Neural cell (in vitro differentiated cells): Measurements from ENCODE around the gene GPATCH3.

Source experiments
- EP300 ChIP-seq: fragments of 450-650 bp; conservative IDR thresholded peaks from 2 replicates; pipeline ENCODE4 v1.6.1; 2014; ENCODE audit warnings: antibody characterized with exemption, mild to moderate bottlenecking, moderate library complexity; ENCODE audit not compliant: poor library complexity, severe bottlenecking
- EZH2 ChIP-seq: fragments of 200-600, 300-800 bp; shearing (Covaris generic), sonication (generic); IDR thresholded peaks from 2 replicates; pipeline ENCODE4 v1.6.1; 2014; ENCODE audit warnings: antibody characterized with exemption, low read length, borderline replicate concordance, mild to moderate bottlenecking; ENCODE audit not compliant: insufficient read depth, poor library complexity, severe bottlenecking
- MXI1 ChIP-seq: fragments of 450-650 bp; conservative IDR thresholded peaks from 2 replicates; pipeline ENCODE4 v1.6.1; 2014; ENCODE audit warnings: antibody characterized with exemption, mild to moderate bottlenecking; ENCODE audit not compliant: poor library complexity, severe bottlenecking
- POLR2AphosphoS5 ChIP-seq: IDR thresholded peaks from 2 replicates; pipeline ENCODE4 v1.6.1; 2012
- RAD21 ChIP-seq: fragments of 450-650 bp; conservative IDR thresholded peaks from 2 replicates; pipeline ENCODE4 v1.6.1; 2014; ENCODE audit warnings: antibody characterized with exemption, mild to moderate bottlenecking, moderate library complexity
- SMC3 ChIP-seq: fragments of 450-650 bp; conservative IDR thresholded peaks from 2 replicates; pipeline ENCODE4 v1.6.1; 2014; ENCODE audit warnings: antibody characterized with exemption, mild to moderate bottlenecking, moderate library complexity; ENCODE audit not compliant: poor library complexity
- TAF1 ChIP-seq: IDR thresholded peaks from 2 replicates; pipeline ENCODE4 v1.6.1; 2012; ENCODE audit warnings: low read depth
- TF ChIP-seq, protein P1 (sequence below): fragments of 450-650 bp; IDR thresholded peaks from 2 replicates; pipeline ENCODE4 v1.5.1; 2014; ENCODE audit warnings: antibody characterized with exemption, mild to moderate bottlenecking, moderate library complexity; ENCODE audit not compliant: poor library complexity, severe bottlenecking
- TF ChIP-seq, protein P2 (sequence below): IDR thresholded peaks from 2 replicates; pipeline ENCODE4 v1.6.1; 2012; ENCODE audit warnings: borderline replicate concordance

DNA sequence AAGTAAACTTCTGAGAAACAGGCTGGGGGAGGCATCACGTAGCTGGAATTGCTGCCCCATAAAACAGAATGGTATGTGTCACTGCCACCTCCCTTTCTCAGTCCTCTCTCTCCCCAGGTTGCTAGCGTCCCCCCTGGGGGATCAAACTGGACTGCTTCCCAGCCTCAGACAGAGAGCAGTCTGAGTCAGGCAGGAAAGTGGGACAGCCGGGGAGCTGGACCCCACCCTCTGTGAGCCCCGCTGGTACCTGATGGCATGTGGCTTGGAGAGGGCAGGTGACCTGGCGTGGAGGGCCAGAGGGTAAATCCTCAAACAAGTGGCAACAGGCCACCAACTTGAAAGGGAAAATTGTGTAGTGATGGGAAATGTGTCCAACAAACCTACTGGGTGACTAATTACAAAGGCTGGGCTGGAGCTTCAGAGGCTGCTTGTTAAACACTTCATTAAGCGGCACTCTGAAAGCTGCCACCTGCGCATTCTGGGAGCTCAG is 38.3 kb downstream of the GPATCH3 start:
- TF ChIP-seq, protein P1, sequence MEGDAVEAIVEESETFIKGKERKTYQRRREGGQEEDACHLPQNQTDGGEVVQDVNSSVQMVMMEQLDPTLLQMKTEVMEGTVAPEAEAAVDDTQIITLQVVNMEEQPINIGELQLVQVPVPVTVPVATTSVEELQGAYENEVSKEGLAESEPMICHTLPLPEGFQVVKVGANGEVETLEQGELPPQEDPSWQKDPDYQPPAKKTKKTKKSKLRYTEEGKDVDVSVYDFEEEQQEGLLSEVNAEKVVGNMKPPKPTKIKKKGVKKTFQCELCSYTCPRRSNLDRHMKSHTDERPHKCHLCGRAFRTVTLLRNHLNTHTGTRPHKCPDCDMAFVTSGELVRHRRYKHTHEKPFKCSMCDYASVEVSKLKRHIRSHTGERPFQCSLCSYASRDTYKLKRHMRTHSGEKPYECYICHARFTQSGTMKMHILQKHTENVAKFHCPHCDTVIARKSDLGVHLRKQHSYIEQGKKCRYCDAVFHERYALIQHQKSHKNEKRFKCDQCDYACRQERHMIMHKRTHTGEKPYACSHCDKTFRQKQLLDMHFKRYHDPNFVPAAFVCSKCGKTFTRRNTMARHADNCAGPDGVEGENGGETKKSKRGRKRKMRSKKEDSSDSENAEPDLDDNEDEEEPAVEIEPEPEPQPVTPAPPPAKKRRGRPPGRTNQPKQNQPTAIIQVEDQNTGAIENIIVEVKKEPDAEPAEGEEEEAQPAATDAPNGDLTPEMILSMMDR: no peak
- TF ChIP-seq POLR2AphosphoS5 (no peak), EZH2 (no peak), MXI1 (no peak), TAF1 (no peak), SMC3 (no peak), EP300 (no peak), RAD21 (no peak)
- TF ChIP-seq, protein P2, sequence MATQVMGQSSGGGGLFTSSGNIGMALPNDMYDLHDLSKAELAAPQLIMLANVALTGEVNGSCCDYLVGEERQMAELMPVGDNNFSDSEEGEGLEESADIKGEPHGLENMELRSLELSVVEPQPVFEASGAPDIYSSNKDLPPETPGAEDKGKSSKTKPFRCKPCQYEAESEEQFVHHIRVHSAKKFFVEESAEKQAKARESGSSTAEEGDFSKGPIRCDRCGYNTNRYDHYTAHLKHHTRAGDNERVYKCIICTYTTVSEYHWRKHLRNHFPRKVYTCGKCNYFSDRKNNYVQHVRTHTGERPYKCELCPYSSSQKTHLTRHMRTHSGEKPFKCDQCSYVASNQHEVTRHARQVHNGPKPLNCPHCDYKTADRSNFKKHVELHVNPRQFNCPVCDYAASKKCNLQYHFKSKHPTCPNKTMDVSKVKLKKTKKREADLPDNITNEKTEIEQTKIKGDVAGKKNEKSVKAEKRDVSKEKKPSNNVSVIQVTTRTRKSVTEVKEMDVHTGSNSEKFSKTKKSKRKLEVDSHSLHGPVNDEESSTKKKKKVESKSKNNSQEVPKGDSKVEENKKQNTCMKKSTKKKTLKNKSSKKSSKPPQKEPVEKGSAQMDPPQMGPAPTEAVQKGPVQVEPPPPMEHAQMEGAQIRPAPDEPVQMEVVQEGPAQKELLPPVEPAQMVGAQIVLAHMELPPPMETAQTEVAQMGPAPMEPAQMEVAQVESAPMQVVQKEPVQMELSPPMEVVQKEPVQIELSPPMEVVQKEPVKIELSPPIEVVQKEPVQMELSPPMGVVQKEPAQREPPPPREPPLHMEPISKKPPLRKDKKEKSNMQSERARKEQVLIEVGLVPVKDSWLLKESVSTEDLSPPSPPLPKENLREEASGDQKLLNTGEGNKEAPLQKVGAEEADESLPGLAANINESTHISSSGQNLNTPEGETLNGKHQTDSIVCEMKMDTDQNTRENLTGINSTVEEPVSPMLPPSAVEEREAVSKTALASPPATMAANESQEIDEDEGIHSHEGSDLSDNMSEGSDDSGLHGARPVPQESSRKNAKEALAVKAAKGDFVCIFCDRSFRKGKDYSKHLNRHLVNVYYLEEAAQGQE: no peak
